ENCODE data around the gene GUCY1A2. TPM values are rescaled to one million over a fixed set of nuclear protein-coding genes. Genes with fewer than 3 reads are reported as not detected.

Gene GUCY1A2
- total RNA-seq, 4 donors from 2014 or later: 2.9 to 8.6 (median 6.4) TPM

- H3K27me3 ChIP-seq: no peaks in the 10 kb centered on the region
- TF ChIP-seq POLR2A (IDR thresholded peaks at IDR 0.05): no peak
- no peak for TF ChIP-seq CTCF (IDR thresholded peaks at IDR 0.05 in 4 of 5, conservative IDR thresholded peaks at IDR 0.05 in 1 of 5)
- DNase-seq (no peak), ATAC-seq (no peak)
- no peaks in the 10 kb centered on the region for H3K9me3 ChIP-seq
- H3K27ac ChIP-seq: no peak overlapping the region
- intact Hi-C loops (cut with DNase I; ENCODE audit: low total_unique reads) (no loop called here), in situ Hi-C loops (cut with MboI; ENCODE audit: low sequenced_read_pairs in 4 of 4) (no loop called here)
- no peak overlapping the region for H3K4me3 ChIP-seq
- H3K36me3 ChIP-seq: no peaks in the 10 kb centered on the region
- no peaks in the 10 kb centered on the region for H3K4me1 ChIP-seq
Measured at GRCh38 chr11:106697058-106697457, 321.2 kb downstream of the GUCY1A2 start.

- in situ Hi-C loops (cut with MboI; ENCODE audit: low sequenced_read_pairs in 4 of 4): no loop called here
- no peak for TF ChIP-seq POLR2A (IDR thresholded peaks at IDR 0.05)
- no peak for TF ChIP-seq CTCF (IDR thresholded peaks at IDR 0.05 in 4 of 5, conservative IDR thresholded peaks at IDR 0.05 in 1 of 5)
- ATAC-seq: no peak
Measured at GRCh38 chr11:106695506-106695905, 322.8 kb downstream of the GUCY1A2 start.

GRCh38 chr11:106694501-106694900, 323.8 kb downstream of the GUCY1A2 start:
- Histone ChIP-seq H3K9me3 (no peaks in the 10 kb centered on the region), H3K27me3 (no peaks in the 10 kb centered on the region), H3K4me1 (no peaks in the 10 kb centered on the region), H3K27ac (no peak overlapping the region), H3K36me3 (no peaks in the 10 kb centered on the region), H3K4me3 (no peak overlapping the region)
- intact Hi-C loops (cut with DNase I; ENCODE audit: low total_unique reads) (no loop called here), in situ Hi-C loops (cut with MboI; ENCODE audit: low sequenced_read_pairs in 4 of 4) (no loop called here)
- TF ChIP-seq CTCF (IDR thresholded peaks at IDR 0.05 in 4 of 5, conservative IDR thresholded peaks at IDR 0.05 in 1 of 5) (no peak), POLR2A (IDR thresholded peaks at IDR 0.05) (no peak)
- no peak for ATAC-seq
- DNase-seq: no peak

More at GRCh38 chr11:106695506-106695905, 322.8 kb downstream of the GUCY1A2 start:
- no peaks in the 10 kb centered on the region for H3K9me3 ChIP-seq
- DNase-seq: no peak
- no peak overlapping the region for H3K4me3 ChIP-seq
- no peaks in the 10 kb centered on the region for H3K36me3 ChIP-seq
- no peak overlapping the region for H3K27ac ChIP-seq
- H3K4me1 ChIP-seq: no peaks in the 10 kb centered on the region
- no peaks in the 10 kb centered on the region for H3K27me3 ChIP-seq
- intact Hi-C loops (cut with DNase I; ENCODE audit: low total_unique reads): no loop called here

GRCh38 chr11:106691807-106692365, 326.4 kb downstream of the GUCY1A2 start:
- in situ Hi-C loops (cut with MboI; ENCODE audit: low sequenced_read_pairs in 4 of 4): no loop called here
- H3K4me3 ChIP-seq: no peak overlapping the region
- intact Hi-C loops (cut with DNase I; ENCODE audit: low total_unique reads): no loop called here
- H3K27me3 ChIP-seq: no peaks in the 10 kb centered on the region
- no peak for ATAC-seq
- no peak for DNase-seq
- no peaks in the 10 kb centered on the region for H3K36me3 ChIP-seq
- no peak overlapping the region for H3K27ac ChIP-seq
- H3K4me1 ChIP-seq: no peaks in the 10 kb centered on the region
- H3K9me3 ChIP-seq: no peaks in the 10 kb centered on the region
- TF ChIP-seq CTCF (IDR thresholded peaks at IDR 0.05 in 4 of 5, conservative IDR thresholded peaks at IDR 0.05 in 1 of 5) (no peak), POLR2A (IDR thresholded peaks at IDR 0.05) (no peak)

DNA sequence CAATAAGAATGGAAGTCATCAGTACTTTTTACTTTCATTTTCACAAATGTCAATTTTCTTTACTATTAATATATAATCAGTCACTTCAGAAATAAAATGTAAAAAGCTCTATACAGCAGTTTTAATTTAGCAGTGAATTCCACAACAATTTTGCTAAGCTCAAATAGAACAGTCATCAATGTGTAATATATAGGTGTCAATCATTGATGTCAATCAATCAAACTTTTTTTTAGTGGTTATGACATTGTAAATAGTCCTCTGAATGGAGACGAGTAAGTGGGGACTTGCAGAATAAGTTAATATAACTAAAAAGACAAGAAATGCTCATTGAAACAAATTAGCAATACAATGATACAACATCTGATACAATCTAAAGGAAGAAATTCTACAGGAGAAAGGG, 327.4 kb downstream of the GUCY1A2 start:
- H3K27me3 ChIP-seq: no peaks in the 10 kb centered on the region
- no peaks in the 10 kb centered on the region for H3K4me1 ChIP-seq
- no peaks in the 10 kb centered on the region for H3K9me3 ChIP-seq
- TF ChIP-seq POLR2A (IDR thresholded peaks at IDR 0.05) (no peak), CTCF (IDR thresholded peaks at IDR 0.05 in 4 of 5, conservative IDR thresholded peaks at IDR 0.05 in 1 of 5) (no peak)
- in situ Hi-C loops (cut with MboI; ENCODE audit: low sequenced_read_pairs in 4 of 4): no loop called here
- no peaks in the 10 kb centered on the region for H3K36me3 ChIP-seq
- intact Hi-C loops (cut with DNase I; ENCODE audit: low total_unique reads): no loop called here
- no peak for DNase-seq
- H3K27ac ChIP-seq: no peak overlapping the region
- H3K4me3 ChIP-seq: no peak overlapping the region
- ATAC-seq: no peak
